B cell (primary cell): ENCODE measurements around the gene NME5. TPM values are rescaled to one million over a fixed set of nuclear protein-coding genes. Genes with fewer than 3 reads are reported as not detected.
"Not testable (repeated sequence)": the region's sequence is repeated elsewhere in the genome, so short reads cannot be mapped to it uniquely, and the experiment has no call there.

Experiments used
- ATAC-seq: fragments of 200-7000 bp; cut with Tn5 transposase; one replicate; pipeline ENCODE4 v1.10.0; 2021; ENCODE audit warnings: low read depth, mild to moderate bottlenecking, moderate number of reproducible peaks, moderate library complexity
- CTCF ChIA-PET: fragments of 350-600 bp; sonication (Branson Sonifier 250); formaldehyde crosslinking; loops from one replicate; lab custom pipeline; 2021; ENCODE audit warnings: antibody characterized with exemption, inconsistent platforms; lab: Charles Lee
- POLR2A ChIA-PET: fragments of 350-600 bp; sonication (Branson Sonifier 250); formaldehyde crosslinking; loops from one replicate; lab custom pipeline; 2021; ENCODE audit warnings: antibody characterized with exemption; lab: Charles Lee
- DNase-seq: peaks from one replicate; pipeline ENCODE4 v3.0.0; 2013
- H2AFZ ChIP-seq: 2 replicates; pipeline ENCODE4 v1.6.1; 2012; ENCODE audit warnings: mild to moderate bottlenecking, low read depth, low read length; ENCODE audit not compliant: insufficient read depth, poor library complexity, severe bottlenecking
- H3K27ac ChIP-seq, 2 donors: 1 replicate in 1 of 2; 2 replicates in 1 of 2; pipeline ENCODE4 v1.5.1; 2012 to 2013; ENCODE audit warnings: low read length in 2 of 2, mild to moderate bottlenecking in 2 of 2, moderate library complexity in 1 of 2
- H3K27me3 ChIP-seq, 4 experiments: fragments of 200-600 bp in 1 of 4; sonication (generic) in 1 of 4; replicated peaks in 1 of 4; 1 replicate in 2 of 4; 2 replicates in 2 of 4; pipeline versions ENCODE4 v1.6.1 to v1.7.0; 2013 to 2016; ENCODE audit warnings: low read length in 3 of 4, mild to moderate bottlenecking in 2 of 4, mixed read lengths in 1 of 4, moderate library complexity in 1 of 4; ENCODE audit not compliant: insufficient read depth in 4 of 4, control insufficient read depth in 3 of 4; ENCODE audit errors: control extremely low read depth in 1 of 4
- H3K36me3 ChIP-seq, 2 experiments: replicated peaks in 1 of 2; 1 replicate in 1 of 2; 2 replicates in 1 of 2; pipeline versions ENCODE4 v1.6.1 to v1.7.1; 2013; ENCODE audit warnings: low read length in 1 of 2; ENCODE audit not compliant: insufficient read depth in 2 of 2, control insufficient read depth in 1 of 2; ENCODE audit errors: control extremely low read depth in 1 of 2, extremely low read depth in 1 of 2
- H3K4me1 ChIP-seq, 2 donors: fragments of 200-600 bp in 1 of 2; sonication (generic) in 1 of 2; 1 replicate in 1 of 2; 2 replicates in 1 of 2; pipeline versions ENCODE4 v1.5.1 to v1.6.1; 2013 to 2017; ENCODE audit warnings: low read length in 2 of 2; ENCODE audit not compliant: control insufficient read depth in 2 of 2, insufficient read depth in 2 of 2
- H3K4me2 ChIP-seq: replicated peaks from 2 replicates; pipeline ENCODE3; 2012; ENCODE audit warnings: mild to moderate bottlenecking, low read depth, low read length; ENCODE audit not compliant: poor library complexity, severe bottlenecking
- H3K4me3 ChIP-seq, 5 experiments: fragments of 200-600 bp in 1 of 5; sonication (generic) in 1 of 5; 1 replicate in 3 of 5; 2 replicates in 2 of 5; pipeline versions ENCODE4 v1.5.1 to v1.7.0; 2011 to 2016; ENCODE audit warnings: low read length in 4 of 5, mild to moderate bottlenecking in 4 of 5, low read depth in 2 of 5, control low read depth in 1 of 5, moderate library complexity in 1 of 5; ENCODE audit not compliant: insufficient read depth in 1 of 5; ENCODE audit errors: control extremely low read depth in 1 of 5, extremely low read depth in 1 of 5
- H3K79me2 ChIP-seq: fragments of 200-600 bp; sonication (generic); one replicate; pipeline ENCODE4 v1.6.0; 2016; ENCODE audit warnings: low read length; ENCODE audit not compliant: control insufficient read depth, insufficient read depth
- H3K9ac ChIP-seq: fragments of 200-600 bp; sonication (generic); 2 replicates; pipeline ENCODE4 v1.6.1; 2017; ENCODE audit warnings: mild to moderate bottlenecking, low read length, moderate library complexity
- H3K9me3 ChIP-seq, 3 donors: one replicate each; pipeline versions ENCODE4 v1.6.1 to v1.7.1; 2013; ENCODE audit warnings: low read length in 2 of 3; ENCODE audit not compliant: control insufficient read depth in 2 of 3, insufficient read depth in 1 of 3; ENCODE audit errors: control extremely low read depth in 1 of 3
- H4K20me1 ChIP-seq: 2 replicates; pipeline ENCODE4 v1.6.0; 2012; ENCODE audit warnings: mild to moderate bottlenecking, low read length; ENCODE audit not compliant: insufficient read depth, control insufficient read depth, poor library complexity, severe bottlenecking
- H3K27ac Mint-ChIP-seq: one replicate; pipeline ENCODE4 v1.8.0; 2021; ENCODE audit warnings: mixed read lengths
- H3K27me3 Mint-ChIP-seq: one replicate; pipeline ENCODE4 v1.8.0; 2021; ENCODE audit warnings: mixed read lengths
- H3K4me1 Mint-ChIP-seq: one replicate; pipeline ENCODE4 v1.8.0; 2021; ENCODE audit warnings: mixed read lengths
- H3K4me3 Mint-ChIP-seq: one replicate; pipeline ENCODE4 v1.8.0; 2021; ENCODE audit warnings: mixed read lengths
- H3K9me3 Mint-ChIP-seq: one replicate; pipeline ENCODE4 v1.8.0; 2022; ENCODE audit warnings: mixed read lengths; ENCODE audit not compliant: insufficient read depth
- CTCF ChIP-seq: fragments of 200-600 bp; IDR thresholded peaks from one replicate; pipeline ENCODE4 v1.8.0; 2022; ENCODE audit warnings: antibody characterized with exemption, mild to moderate bottlenecking
- EZH2 ChIP-seq: IDR thresholded peaks from 2 replicates; pipeline ENCODE4 v1.6.1; 2012; ENCODE audit warnings: borderline replicate concordance, low read depth, mild to moderate bottlenecking, moderate library complexity, low read length; ENCODE audit not compliant: insufficient read depth, poor library complexity, severe bottlenecking
- WGBS: methylation state at CpG from one replicate; pipeline ENCODE4 v1.1.5; 2013; ENCODE audit warnings: missing lambda C conversion rate; ENCODE audit not compliant: insufficient coverage; 5-methylcytosine and 5-hydroxymethylcytosine counted together
- intact Hi-C: fragments of 100-400 bp; cut with micrococcal nuclease; formaldehyde crosslinking; loops from one replicate; pipeline ENCODE4 v1.10.0; 2022
- polyA plus RNA-seq: library from polyadenylated mRNA; depleted of rRNA; stranded (reverse); fragments of >200 nt; gene quantifications from 2 replicates; pipeline ENCODE4 v1.2.3, GENCODE V29; 2012
- total RNA-seq, 2 donors: library from RNA; stranded (reverse); fragments of 120-200 nt in 1 of 2; gene quantifications; 1 replicate in 1 of 2; 2 replicates in 1 of 2; pipeline versions ENCODE4 v1.2.3 to v1.2.4, GENCODE V29; 2013 to 2022

NME5 gene
- total and polyA plus RNA-seq, 2 donors (not counting 1 experiment from before 2014, with no cell fraction given), result not detected

GRCh38 chr5:138157626-138158025, 18.4 kb upstream of the NME5 start:
- Mint-ChIP-seq H3K4me3 (no peak overlapping the region), H3K9me3 (no peaks in the 10 kb centered on the region), H3K27ac (no peak overlapping the region), H3K27me3 (no peaks in the 10 kb centered on the region), H3K4me1 (no peaks in the 10 kb centered on the region)
- no peak overlapping the region for H3K9ac ChIP-seq
- POLR2A ChIA-PET, result no interaction called here
- no peaks in the 10 kb centered on the region for H3K27me3 ChIP-seq
- TF ChIP-seq CTCF, result no peak
- no peak for TF ChIP-seq EZH2
- CTCF ChIA-PET, result no interaction called here
- 100% methylated on average over 1 of the region's 1 CpG for WGBS
- H2AFZ ChIP-seq, result no peak overlapping the region
- no peaks in the 10 kb centered on the region for H3K79me2 ChIP-seq
- no peak overlapping the region for H3K4me2 ChIP-seq
- ATAC-seq, result no peak
- no peak overlapping the region for H3K4me3 ChIP-seq
- no peak overlapping the region for H3K27ac ChIP-seq
- peaks cover 20 to 60% of the 10 kb centered on the region in 2 experiments for H3K36me3 ChIP-seq
- intact Hi-C loops, result no loop called here
- no peaks in the 10 kb centered on the region for H3K9me3 ChIP-seq
- DNase-seq, result no peak
- H3K4me1 ChIP-seq, result no peaks in the 10 kb centered on the region
- no peaks in the 10 kb centered on the region for H4K20me1 ChIP-seq

GRCh38 chr5:138155977-138156376, 16.7 kb upstream of the NME5 start:
- H3K9me3 Mint-ChIP-seq, DNase-seq, H3K79me2 ChIP-seq, H3K27me3 ChIP-seq, POLR2A ChIA-PET, H3K4me3 Mint-ChIP-seq, H3K4me1 ChIP-seq, H3K27ac ChIP-seq, H3K4me2 ChIP-seq, H4K20me1 ChIP-seq, ATAC-seq, H3K27ac Mint-ChIP-seq, H3K9me3 ChIP-seq, intact Hi-C loops, H3K27me3 Mint-ChIP-seq, H3K9ac ChIP-seq, H3K4me3 ChIP-seq, H3K4me1 Mint-ChIP-seq, H2AFZ ChIP-seq: not testable (repeated sequence)
- peaks cover 20 to 44% of the 10 kb centered on the region in 2 experiments for H3K36me3 ChIP-seq
- 100% methylated on average over 5 of the region's 9 CpGs for WGBS
- CTCF ChIA-PET, result interaction anchor here (0.7 kb wide), 1 partner anchor 30 kb away, joined by 3 read pairs; no protein-coding TSS in a partner anchor
